HEK293 (cell line): ENCODE results near the gene CPE.

Source experiments
- CTCF ChIA-PET: fragments of 350-600 bp; formaldehyde crosslinking; extraction: SDS; loops from one replicate; lab custom pipeline; 2021; ENCODE audit warnings: antibody characterized with exemption; lab: Yijun Ruan, JAX
- POLR2A ChIA-PET: fragments of 300-600 bp; formaldehyde crosslinking; extraction: SDS; loops from one replicate; lab custom pipeline; 2020; ENCODE audit warnings: antibody characterized with exemption, inconsistent platforms; lab: Yijun Ruan, JAX
- H3K27ac ChIP-seq: fragments of 200-500 bp; sonication (Bioruptor generic); 2 replicates; pipeline ENCODE4 v1.5.1; 2014; ENCODE audit warnings: low read depth, low read length, control low read depth, inconsistent platforms; ENCODE audit errors: extremely low read depth
- H3K36me3 ChIP-seq, 2 experiments: fragments of 200-500 bp in 1 of 2; sonication (Bioruptor generic) in 1 of 2; 1 replicate in 1 of 2; 2 replicates in 1 of 2; pipeline ENCODE4 v1.5.1; 2014 to 2017; ENCODE audit warnings: inconsistent platforms in 2 of 2, low read length in 2 of 2; ENCODE audit not compliant: control insufficient read depth in 2 of 2, insufficient read depth in 1 of 2
- H3K4me1 ChIP-seq: fragments of 200-500 bp; sonication (Bioruptor generic); 2 replicates; pipeline ENCODE4 v1.5.1; 2014; ENCODE audit warnings: mild to moderate bottlenecking, low read length, inconsistent platforms; ENCODE audit not compliant: control insufficient read depth, insufficient read depth
- H3K4me3 ChIP-seq: 2 replicates; pipeline ENCODE4 v1.5.1; 2011; ENCODE audit warnings: low read depth, mild to moderate bottlenecking, control low read depth, low read length, moderate library complexity
- H3K9me3 ChIP-seq: fragments of 200-500 bp; sonication (Bioruptor generic); 2 replicates; pipeline ENCODE4 v1.5.1; 2014; ENCODE audit warnings: low read depth, low read length, inconsistent platforms; ENCODE audit not compliant: control insufficient read depth, insufficient read depth
- BCL6B ChIP-seq: fragments of 450-650 bp; formaldehyde crosslinking; IDR thresholded peaks from 2 replicates; pipeline ENCODE4 v1.5.1; 2017; ENCODE audit warnings: missing biosample characterization, missing genetic modification characterization
- KLF10 ChIP-seq: fragments of 450-650 bp; IDR thresholded peaks from 2 replicates; pipeline ENCODE4 v1.5.1; 2018; ENCODE audit warnings: missing biosample characterization, mild to moderate bottlenecking, missing genetic modification characterization
- SP3 ChIP-seq: fragments of 450-650 bp; formaldehyde crosslinking; IDR thresholded peaks from 2 replicates; pipeline ENCODE4 v1.5.1; 2016; ENCODE audit warnings: missing biosample characterization, missing genetic modification characterization
- ZBTB21 ChIP-seq: fragments of 450-650 bp; formaldehyde crosslinking; IDR thresholded peaks from 2 replicates; pipeline ENCODE4 v1.5.1; 2017; ENCODE audit warnings: missing biosample characterization, missing genetic modification characterization
- ZBTB8A ChIP-seq: fragments of 450-650 bp; formaldehyde crosslinking; IDR thresholded peaks from 2 replicates; pipeline ENCODE4 v1.5.1; 2016; ENCODE audit warnings: missing biosample characterization, missing genetic modification characterization
- ZEB2 ChIP-seq: fragments of 450-650 bp; formaldehyde crosslinking; IDR thresholded peaks from 2 replicates; pipeline ENCODE4 v1.5.1; 2016; ENCODE audit warnings: missing biosample characterization, missing genetic modification characterization
- ZFP41 ChIP-seq: fragments of 450-650 bp; formaldehyde crosslinking; IDR thresholded peaks from 2 replicates; pipeline ENCODE4 v1.5.1; 2016; ENCODE audit warnings: missing biosample characterization, missing genetic modification characterization, borderline replicate concordance
- ZNF148 ChIP-seq: fragments of 450-650 bp; formaldehyde crosslinking; IDR thresholded peaks from 2 replicates; pipeline ENCODE4 v1.5.0; 2017; ENCODE audit warnings: missing biosample characterization, missing genetic modification characterization, borderline replicate concordance
- ZNF394 ChIP-seq: fragments of 450-650 bp; formaldehyde crosslinking; IDR thresholded peaks from 2 replicates; pipeline ENCODE4 v1.5.1; 2016; ENCODE audit warnings: missing biosample characterization, missing genetic modification characterization, mild to moderate bottlenecking, moderate library complexity, borderline replicate concordance
- ZNF48 ChIP-seq: fragments of 450-650 bp; formaldehyde crosslinking; IDR thresholded peaks from 2 replicates; pipeline ENCODE4 v1.5.1; 2016; ENCODE audit warnings: missing biosample characterization, missing genetic modification characterization
- ZNF488 ChIP-seq: fragments of 450-650 bp; formaldehyde crosslinking; IDR thresholded peaks from 2 replicates; pipeline ENCODE4 v1.5.1; 2016; ENCODE audit warnings: missing biosample characterization, missing genetic modification characterization
- ZNF501 ChIP-seq: fragments of 450-650 bp; formaldehyde crosslinking; IDR thresholded peaks from 2 replicates; pipeline ENCODE4 v1.5.1; 2016; ENCODE audit warnings: missing biosample characterization, missing genetic modification characterization
- ZNF521 ChIP-seq: fragments of 450-650 bp; formaldehyde crosslinking; IDR thresholded peaks from 2 replicates; pipeline ENCODE4 v1.5.1; 2017; ENCODE audit warnings: missing biosample characterization, mild to moderate bottlenecking, missing genetic modification characterization
- ZNF555 ChIP-seq: fragments of 450-650 bp; formaldehyde crosslinking; conservative IDR thresholded peaks from 2 replicates; pipeline ENCODE4 v1.5.1; 2017; ENCODE audit warnings: missing biosample characterization, mild to moderate bottlenecking, missing genetic modification characterization, inconsistent platforms
- ZNF654 ChIP-seq: fragments of 450-650 bp; formaldehyde crosslinking; IDR thresholded peaks from 2 replicates; pipeline ENCODE4 v1.5.1; 2016; ENCODE audit warnings: low read depth, missing biosample characterization, missing genetic modification characterization
- ZNF692 ChIP-seq: fragments of 450-650 bp; formaldehyde crosslinking; IDR thresholded peaks from 2 replicates; pipeline ENCODE4 v1.5.1; 2016; ENCODE audit warnings: missing biosample characterization, missing genetic modification characterization
- ZNF776 ChIP-seq: fragments of 450-650 bp; formaldehyde crosslinking; IDR thresholded peaks from 2 replicates; pipeline ENCODE4 v1.5.0; 2017; ENCODE audit warnings: missing biosample characterization, missing genetic modification characterization, borderline replicate concordance
- ZNF785 ChIP-seq: fragments of 450-650 bp; formaldehyde crosslinking; IDR thresholded peaks from 2 replicates; pipeline ENCODE4 v1.5.1; 2016; ENCODE audit warnings: missing biosample characterization, missing genetic modification characterization
- ZNF792 ChIP-seq: fragments of 450-650 bp; formaldehyde crosslinking; IDR thresholded peaks from 2 replicates; pipeline ENCODE4 v1.5.1; 2016; ENCODE audit warnings: missing biosample characterization, missing genetic modification characterization
- ZSCAN5A ChIP-seq: fragments of 450-650 bp; formaldehyde crosslinking; IDR thresholded peaks from 2 replicates; pipeline ENCODE4 v1.5.1; 2016; ENCODE audit warnings: missing biosample characterization, missing genetic modification characterization
- ZXDB ChIP-seq: fragments of 450-650 bp; formaldehyde crosslinking; IDR thresholded peaks from 2 replicates; pipeline ENCODE4 v1.5.1; 2016; ENCODE audit warnings: missing biosample characterization, missing genetic modification characterization

Gene CPE

GRCh38 chr4:165464813-165465381 lies 86.1 kb downstream of the CPE start:
- Histone ChIP-seq H3K4me1 (no peaks in the 10 kb centered on the region), H3K36me3 (peaks cover 0 to 28% of the 10 kb centered on the region in 2 experiments; a peak in 1 of 3 replicates), H3K4me3 (no peak overlapping the region), H3K27ac (no peak overlapping the region), H3K9me3 (no peaks in the 10 kb centered on the region)
- CTCF ChIA-PET, result interaction anchor here (0.6 to 3.6 kb wide), 15 partner anchors 9 to 333 kb away, joined by 3 to 23 read pairs (median 3); no protein-coding TSS in a partner anchor
- TF ChIP-seq ZNF654 (tag by site-specific recombination) (peak; percentile 80), KLF10 (tag by site-specific recombination) (no peak)
- POLR2A ChIA-PET, result no interaction called here

GRCh38 chr4:165470009-165470408 lies 91.2 kb downstream of the CPE start:
- no peak overlapping the region for H3K27ac ChIP-seq
- no peaks in the 10 kb centered on the region for H3K4me1 ChIP-seq
- no peak overlapping the region for H3K4me3 ChIP-seq
- H3K9me3 ChIP-seq, result no peaks in the 10 kb centered on the region
- POLR2A ChIA-PET, result no interaction called here
- TF ChIP-seq ZXDB (no peak), ZNF394 (tag by site-specific recombination) (no peak), ZNF488 (no peak), ZNF776 (no peak), ZFP41 (no peak), ZBTB8A (no peak), ZNF555 (no peak), ZNF785 (tag by site-specific recombination) (no peak), ZNF521 (tag by site-specific recombination) (no peak), ZNF501 (tag by site-specific recombination) (no peak), BCL6B (tag by site-specific recombination) (no peak), ZNF148 (tag by site-specific recombination) (no peak), ZSCAN5A (tag by site-specific recombination) (no peak), KLF10 (tag by site-specific recombination) (no peak), SP3 (no peak), ZNF692 (tag by site-specific recombination) (no peak), ZNF48 (no peak), ZEB2 (tag by site-specific recombination) (no peak), ZNF792 (tag by site-specific recombination) (no peak), ZBTB21 (no peak)
- H3K36me3 ChIP-seq, result peaks cover 0 to 46% of the 10 kb centered on the region in 2 experiments; a peak in 1 of 3 replicates
- CTCF ChIA-PET, result interaction anchor here (0.6 kb wide), 1 partner anchor 263 kb away, joined by 4 read pairs; no protein-coding TSS in a partner anchor
